GM21381 (cell line): ENCODE results near the gene GATAD2B.
"Not testable (repeated sequence)": the region's sequence is repeated elsewhere in the genome, so short reads cannot be mapped to it uniquely, and the experiment has no call there.

Experiments used
- ATAC-seq: cut with Tn5 transposase; IDR thresholded peaks from one replicate; pipeline ENCODE4 v1.9.1; 2021; ENCODE audit warnings: mild to moderate bottlenecking, moderate library complexity; ENCODE audit not compliant: unreplicated experiment

Gene GATAD2B

GRCh38 chr1:153783233-153784190 lies 139.3 kb downstream of the GATAD2B start:
- peak; percentile 92 for ATAC-seq

DNA sequence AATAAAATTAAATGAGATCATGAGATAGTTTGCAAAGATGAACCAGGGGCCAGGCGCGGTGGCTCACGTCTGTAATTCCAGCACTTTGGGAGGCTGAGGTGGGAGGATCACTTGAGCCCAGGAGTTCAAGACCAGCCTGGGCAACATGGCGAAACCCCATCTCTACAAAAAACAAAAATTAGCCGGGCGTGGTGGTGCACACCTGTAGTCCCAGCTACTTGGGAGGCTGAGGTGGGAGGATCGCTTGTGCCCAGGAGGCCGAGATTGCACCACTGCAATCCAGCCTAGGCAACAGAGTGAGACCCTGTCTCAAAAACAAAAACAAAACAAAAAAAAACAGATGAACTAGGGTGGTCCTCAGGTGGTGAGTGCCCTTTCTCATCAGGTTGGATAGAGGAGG lies 140.1 kb downstream of the GATAD2B start:
- ATAC-seq: not testable (repeated sequence)

- ATAC-seq: no peak
These were observed 142.2 kb downstream of the GATAD2B start for GRCh38 chr1:153780551-153780950.

- no peak for ATAC-seq
These were observed 142.8 kb downstream of the GATAD2B start for GRCh38 chr1:153779781-153780541.

DNA sequence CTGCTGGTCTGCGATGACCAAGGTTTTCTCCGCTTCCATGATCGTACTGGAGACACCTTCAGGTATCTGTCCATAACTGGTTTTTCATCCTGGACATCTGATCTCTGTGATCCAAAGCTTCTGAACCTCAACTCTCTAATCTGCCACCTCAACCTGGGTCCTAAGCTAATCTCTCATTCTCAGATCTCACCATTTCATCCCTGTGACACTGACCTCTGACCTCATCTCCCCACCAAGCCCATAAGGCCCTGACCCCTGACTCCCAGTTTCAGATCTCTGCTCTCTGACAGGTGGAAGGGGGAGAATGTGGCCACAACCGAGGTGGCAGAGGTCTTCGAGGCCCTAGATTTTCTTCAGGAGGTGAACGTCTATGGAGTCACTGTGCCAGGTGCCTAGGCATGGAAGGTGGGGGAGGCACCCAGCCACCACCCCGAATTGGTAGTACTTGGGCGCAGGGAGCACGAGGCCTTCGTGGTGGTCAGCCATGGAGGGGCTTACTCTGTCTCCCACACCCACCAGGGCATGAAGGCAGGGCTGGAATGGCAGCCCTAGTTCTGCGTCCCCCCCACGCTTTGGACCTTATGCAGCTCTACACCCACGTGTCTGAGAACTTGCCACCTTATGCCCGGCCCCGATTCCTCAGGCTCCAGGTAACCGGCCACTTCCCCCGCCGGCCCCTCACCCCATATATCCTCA lies 143.8 kb downstream of the GATAD2B start:
- no peak for ATAC-seq

- ATAC-seq: no peak
These were observed 144.5 kb downstream of the GATAD2B start for GRCh38 chr1:153778051-153778823.

- ATAC-seq: no peak
These were observed 145.1 kb downstream of the GATAD2B start for GRCh38 chr1:153777648-153778047.

DNA sequence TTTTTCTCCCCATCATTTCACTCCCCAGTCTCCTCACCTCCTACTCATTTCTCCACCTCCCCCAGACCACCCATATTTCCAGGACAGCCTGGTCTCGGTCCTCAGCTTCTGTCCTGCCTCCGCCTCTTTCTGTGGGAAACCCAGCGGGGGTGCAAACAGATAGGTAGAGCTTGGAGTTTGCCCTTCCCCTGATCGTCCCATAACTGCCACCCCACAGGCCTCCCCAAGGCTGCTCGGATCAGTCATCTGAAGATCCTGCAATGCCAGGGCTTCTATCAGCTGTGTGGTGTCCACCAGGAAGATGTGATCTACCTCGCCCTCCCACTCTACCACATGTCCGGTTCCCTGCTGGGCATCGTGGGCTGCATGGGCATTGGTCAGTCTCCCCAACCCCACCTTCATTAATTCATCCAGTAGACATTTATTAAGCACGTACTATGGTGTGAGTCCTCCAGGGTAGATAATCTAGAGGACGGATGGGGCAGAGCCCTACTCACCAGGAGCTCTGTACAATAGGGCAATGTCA lies 145.9 kb downstream of the GATAD2B start:
- no peak for ATAC-seq

DNA sequence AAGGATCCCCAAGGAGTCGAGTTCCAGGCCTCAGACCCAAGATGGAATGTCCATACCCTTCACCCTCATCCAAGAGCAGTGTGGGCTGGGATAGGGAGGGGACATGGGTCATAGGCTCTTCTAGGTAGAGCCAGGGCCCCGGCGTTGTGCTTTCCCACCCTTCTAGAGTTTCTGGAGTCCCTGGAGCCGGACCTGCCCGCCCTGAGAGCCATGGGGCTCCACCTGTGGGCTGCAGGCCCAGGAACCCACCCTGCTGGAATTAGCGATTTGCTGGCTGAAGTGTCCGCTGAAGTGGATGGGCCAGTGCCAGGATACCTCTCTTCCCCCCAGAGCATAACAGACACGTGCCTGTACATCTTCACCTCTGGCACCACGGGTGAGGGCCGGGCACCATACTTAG lies 146.4 kb downstream of the GATAD2B start:
- ATAC-seq: no peak

DNA sequence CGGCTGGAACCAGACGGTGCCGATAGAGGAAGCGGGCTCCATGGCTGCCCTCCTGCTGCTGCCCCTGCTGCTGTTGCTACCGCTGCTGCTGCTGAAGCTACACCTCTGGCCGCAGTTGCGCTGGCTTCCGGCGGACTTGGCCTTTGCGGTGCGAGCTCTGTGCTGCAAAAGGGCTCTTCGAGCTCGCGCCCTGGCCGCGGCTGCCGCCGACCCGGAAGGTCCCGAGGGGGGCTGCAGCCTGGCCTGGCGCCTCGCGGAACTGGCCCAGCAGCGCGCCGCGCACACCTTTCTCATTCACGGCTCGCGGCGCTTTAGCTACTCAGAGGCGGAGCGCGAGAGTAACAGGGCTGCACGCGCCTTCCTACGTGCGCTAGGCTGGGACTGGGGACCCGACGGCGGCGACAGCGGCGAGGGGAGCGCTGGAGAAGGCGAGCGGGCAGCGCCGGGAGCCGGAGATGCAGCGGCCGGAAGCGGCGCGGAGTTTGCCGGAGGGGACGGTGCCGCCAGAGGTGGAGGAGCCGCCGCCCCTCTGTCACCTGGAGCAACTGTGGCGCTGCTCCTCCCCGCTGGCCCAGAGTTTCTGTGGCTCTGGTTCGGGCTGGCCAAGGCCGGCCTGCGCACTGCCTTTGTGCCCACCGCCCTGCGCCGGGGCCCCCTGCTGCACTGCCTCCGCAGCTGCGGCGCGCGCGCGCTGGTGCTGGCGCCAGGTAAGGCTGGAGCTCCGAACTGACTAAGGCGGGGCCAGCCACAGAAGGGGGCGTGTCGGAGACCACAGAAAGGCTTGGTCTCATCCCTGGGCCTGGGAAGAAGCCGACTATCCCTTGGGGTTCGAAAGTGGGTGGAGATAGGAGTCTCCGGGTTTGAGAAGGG lies 147.1 kb downstream of the GATAD2B start:
- peak; percentile 42 for ATAC-seq

GRCh38 chr1:153774780-153775457 lies 147.9 kb downstream of the GATAD2B start, which contains the start of gene SLC27A3:
Gene SLC27A3, plus strand, starts transcription at chr1:153775407. Its CDS starts 91 bp downstream, at chr1:153775498.
- ATAC-seq: peak; percentile 28

DNA sequence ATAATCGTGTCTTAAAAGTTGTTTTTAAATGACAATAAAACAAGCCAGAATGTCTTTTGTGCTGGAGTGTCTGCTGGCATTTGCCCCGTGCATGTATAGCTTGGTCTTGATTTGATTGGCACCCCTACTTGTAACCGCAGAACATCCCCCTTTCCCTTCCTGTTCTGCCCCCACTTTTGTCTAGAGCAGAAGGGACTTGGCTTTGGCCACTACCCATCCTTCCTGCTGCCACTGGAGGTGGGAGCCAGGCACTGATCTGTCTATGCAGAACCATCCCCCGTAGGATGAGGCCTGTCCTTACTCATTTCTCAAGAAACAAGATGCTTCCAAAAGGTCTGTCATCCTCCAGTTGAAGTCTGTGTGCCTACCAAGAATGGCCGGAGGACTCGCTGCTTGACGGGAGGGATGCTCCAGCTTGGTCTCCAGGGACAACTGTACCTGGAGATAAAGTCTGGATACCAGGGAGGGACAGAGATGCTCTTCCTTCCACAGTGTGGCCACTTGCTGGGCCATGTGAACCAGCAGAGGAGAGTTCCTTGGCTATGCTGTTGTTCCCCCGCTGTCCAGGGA lies 148.7 kb downstream of the GATAD2B start:
- ATAC-seq: no peak

DNA sequence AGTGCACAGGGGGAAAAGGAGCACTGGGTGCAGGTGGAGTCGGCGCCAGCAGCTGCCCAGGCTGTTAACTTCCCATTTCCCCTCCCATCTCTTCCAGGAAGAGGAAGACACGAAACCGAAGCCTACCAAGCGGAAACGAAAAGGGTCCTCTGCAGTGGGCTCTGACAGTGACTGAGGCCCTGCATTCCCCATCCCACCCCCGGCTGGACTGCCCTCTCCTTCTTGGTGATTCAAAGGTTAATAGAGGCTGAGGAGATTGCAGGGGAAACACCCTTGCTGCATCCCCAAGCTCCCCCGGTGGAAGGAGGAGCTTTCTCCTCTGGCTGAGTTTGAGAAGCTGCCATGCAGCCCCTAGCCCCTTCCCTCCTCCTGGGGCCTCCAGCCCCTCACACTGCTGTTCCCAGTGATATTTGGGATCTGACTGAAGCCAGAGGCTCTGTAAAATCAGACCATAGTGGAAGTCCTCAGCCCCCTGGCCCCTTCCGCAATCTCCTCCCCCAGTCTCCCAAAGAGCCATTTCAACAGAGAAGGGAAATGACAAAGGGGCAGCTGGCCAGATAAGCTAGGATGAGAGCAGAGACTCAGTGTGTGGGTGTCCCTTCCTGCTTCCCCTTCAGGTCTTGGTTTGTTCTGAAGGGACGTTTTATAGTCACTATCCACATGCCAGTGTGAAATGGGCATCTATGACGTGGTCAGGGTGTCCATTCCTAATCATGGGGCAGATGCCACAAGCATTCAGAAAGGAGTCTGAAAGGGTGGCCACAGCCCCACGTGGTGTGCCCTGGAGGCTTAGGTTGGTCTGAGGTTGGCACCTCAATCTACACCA lies 149.5 kb downstream of the GATAD2B start:
- ATAC-seq: no peak

DNA sequence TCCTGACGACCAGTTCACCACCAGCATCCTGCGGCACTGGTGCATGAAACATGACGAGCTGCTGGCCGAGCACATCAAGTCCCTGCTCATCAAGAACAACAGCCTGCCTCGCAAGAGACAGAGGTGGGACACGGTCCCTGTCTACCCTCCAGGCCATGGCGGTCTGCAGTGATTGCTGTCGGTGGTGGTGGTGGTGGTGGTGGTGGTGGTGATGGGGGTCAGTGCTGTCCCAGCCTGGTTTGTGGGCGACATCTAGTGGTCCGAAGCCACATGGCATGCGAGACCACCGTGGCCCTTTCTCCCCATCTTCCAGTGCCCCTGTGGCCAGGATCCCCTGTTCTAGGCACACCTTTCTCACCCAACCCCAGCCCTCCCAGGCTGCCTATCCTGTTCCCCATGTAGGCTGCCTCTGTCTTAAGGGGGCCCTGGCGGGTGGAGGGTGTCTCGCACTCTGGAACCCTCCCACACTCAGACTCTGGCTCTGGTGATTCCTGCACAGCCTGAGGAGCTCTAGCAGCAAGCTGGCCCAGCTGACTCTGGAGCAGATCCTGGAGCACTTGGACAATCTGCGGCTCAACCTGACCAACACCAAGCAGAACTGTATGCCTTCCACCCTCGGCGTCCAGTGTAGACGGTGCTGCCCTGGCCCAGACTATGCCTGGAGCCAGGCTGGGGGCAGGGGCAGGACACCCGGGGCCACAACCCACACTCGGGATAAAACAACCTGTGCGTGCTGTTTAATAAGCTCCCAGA lies 150.8 kb downstream of the GATAD2B start:
- ATAC-seq: no peak

DNA sequence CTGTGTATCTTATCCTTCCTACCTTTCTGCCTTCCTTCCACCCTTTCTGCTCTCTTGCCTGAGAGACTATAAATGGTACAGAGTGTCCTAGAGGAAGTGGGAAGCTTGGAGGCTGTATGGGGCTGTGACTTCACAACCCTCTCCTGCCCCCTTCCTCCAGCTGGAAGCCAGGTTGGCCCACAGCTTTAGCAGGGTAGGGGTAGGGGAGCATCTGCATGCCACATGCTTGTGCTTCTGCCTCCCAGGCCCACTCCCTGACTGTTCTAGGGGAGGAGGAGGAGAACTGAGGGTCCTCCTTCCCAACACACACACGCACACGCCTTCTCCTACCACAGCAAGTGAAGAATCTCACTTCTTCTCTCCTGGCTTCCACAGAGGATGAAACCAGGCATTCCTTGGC lies 151.5 kb downstream of the GATAD2B start:
- ATAC-seq: no peak

GRCh38 chr1:153770797-153771196 lies 152.0 kb downstream of the GATAD2B start:
- no peak for ATAC-seq

- no peak for ATAC-seq
These were observed 153.6 kb downstream of the GATAD2B start for GRCh38 chr1:153769221-153769620.
